ENCODE measurements around the gene STARD3. TPM values are rescaled to one million over a fixed set of nuclear protein-coding genes. Genes with fewer than 3 reads are reported as not detected.

STARD3 gene
- total RNA-seq, 1 experiment from 2014 or later: 75.3 TPM

- TF ChIP-seq, protein P1, sequence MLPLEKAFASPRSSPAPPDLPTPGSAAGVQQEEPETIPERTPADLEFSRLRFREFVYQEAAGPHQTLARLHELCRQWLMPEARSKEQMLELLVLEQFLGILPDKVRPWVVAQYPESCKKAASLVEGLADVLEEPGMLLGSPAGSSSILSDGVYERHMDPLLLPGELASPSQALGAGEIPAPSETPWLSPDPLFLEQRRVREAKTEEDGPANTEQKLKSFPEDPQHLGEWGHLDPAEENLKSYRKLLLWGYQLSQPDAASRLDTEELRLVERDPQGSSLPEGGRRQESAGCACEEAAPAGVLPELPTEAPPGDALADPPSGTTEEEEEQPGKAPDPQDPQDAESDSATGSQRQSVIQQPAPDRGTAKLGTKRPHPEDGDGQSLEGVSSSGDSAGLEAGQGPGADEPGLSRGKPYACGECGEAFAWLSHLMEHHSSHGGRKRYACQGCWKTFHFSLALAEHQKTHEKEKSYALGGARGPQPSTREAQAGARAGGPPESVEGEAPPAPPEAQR (CRISPR knock-in tag; IDR thresholded peaks at IDR 0.05): no peak
- TF ChIP-seq, protein P2, sequence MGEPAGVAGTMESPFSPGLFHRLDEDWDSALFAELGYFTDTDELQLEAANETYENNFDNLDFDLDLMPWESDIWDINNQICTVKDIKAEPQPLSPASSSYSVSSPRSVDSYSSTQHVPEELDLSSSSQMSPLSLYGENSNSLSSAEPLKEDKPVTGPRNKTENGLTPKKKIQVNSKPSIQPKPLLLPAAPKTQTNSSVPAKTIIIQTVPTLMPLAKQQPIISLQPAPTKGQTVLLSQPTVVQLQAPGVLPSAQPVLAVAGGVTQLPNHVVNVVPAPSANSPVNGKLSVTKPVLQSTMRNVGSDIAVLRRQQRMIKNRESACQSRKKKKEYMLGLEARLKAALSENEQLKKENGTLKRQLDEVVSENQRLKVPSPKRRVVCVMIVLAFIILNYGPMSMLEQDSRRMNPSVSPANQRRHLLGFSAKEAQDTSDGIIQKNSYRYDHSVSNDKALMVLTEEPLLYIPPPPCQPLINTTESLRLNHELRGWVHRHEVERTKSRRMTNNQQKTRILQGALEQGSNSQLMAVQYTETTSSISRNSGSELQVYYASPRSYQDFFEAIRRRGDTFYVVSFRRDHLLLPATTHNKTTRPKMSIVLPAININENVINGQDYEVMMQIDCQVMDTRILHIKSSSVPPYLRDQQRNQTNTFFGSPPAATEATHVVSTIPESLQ (CRISPR knock-in tag; IDR thresholded peaks at IDR 0.05): no peak
Measured at GRCh38 chr17:39664581-39665561, 27.9 kb downstream of the STARD3 start, which contains the start of gene TCAP (continued).

GRCh38 chr17:39665642-39666224 lies 28.8 kb downstream of the STARD3 start:
- Mint-ChIP-seq H3K4me3 (no peak overlapping the region), H3K27me3 (ENCODE audit: low read depth) (peaks cover 44% of the 10 kb centered on the region), H3K9me3 (no peaks in the 10 kb centered on the region), H3K4me1 (peaks cover 51% of the 10 kb centered on the region), H3K36me3 (peaks cover 7% of the 10 kb centered on the region), H3K27ac (no peak overlapping the region)
- no peak for ATAC-seq
- ChIA-PET CTCF (interaction anchor here (0.9 to 18.0 kb wide), 14 partner anchors 9 to 118 kb away, joined by 3 to 876 read pairs (median 6); partner anchors contain the start of genes ERBB2, MIEN1 and PPP1R1B), POLR2A (interaction anchor here (0.7 kb wide), 1 partner anchor 30 kb away, joined by 3 read pairs; no protein-coding TSS in a partner anchor)
- TF ChIP-seq ZNF423 (CRISPR knock-in tag; IDR thresholded peaks at IDR 0.05) (peak; percentile 40), NFE2L1 (CRISPR knock-in tag; IDR thresholded peaks at IDR 0.05) (no peak), FOXP1 (CRISPR knock-in tag; IDR thresholded peaks at IDR 0.05; ENCODE audit: borderline replicate concordance) (peak; percentile 14; the same call in 1 of the 2 replicates)
- peak; percentile 38 for DNase-seq (ENCODE audit: low spot score)

DNA sequence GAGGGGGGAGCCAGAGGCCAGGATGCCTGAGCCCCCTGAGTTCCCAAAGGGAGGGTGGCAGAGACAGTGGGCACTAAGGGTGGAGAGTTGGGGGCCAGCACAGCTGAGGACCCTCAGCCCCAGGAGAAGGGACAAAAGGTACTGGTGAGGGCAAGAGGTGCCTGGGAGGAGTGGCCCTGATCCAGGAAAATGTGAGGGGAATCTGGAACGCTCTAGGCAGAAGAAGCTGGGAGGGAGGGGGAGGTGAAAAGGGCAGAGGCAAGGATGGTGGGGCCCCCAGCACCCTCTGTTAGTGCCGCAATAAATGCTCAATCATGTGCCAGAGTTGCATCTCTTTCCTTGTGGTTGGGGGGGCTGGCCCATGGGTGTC lies 29.3 kb downstream of the STARD3 start:
- H3K27ac Mint-ChIP-seq: no peak overlapping the region
- peaks cover 2% of the 10 kb centered on the region for H3K36me3 Mint-ChIP-seq
- TF ChIP-seq CBFB (CRISPR knock-in tag; IDR thresholded peaks at IDR 0.05; ENCODE audit: low read depth) (no peak), MYBL2 (CRISPR knock-in tag; IDR thresholded peaks at IDR 0.05) (no peak), ESRRA (CRISPR knock-in tag; IDR thresholded peaks at IDR 0.05; ENCODE audit: borderline replicate concordance) (no peak), NR3C1 (CRISPR knock-in tag; conservative IDR thresholded peaks at IDR 0.05; ENCODE audit: low read depth) (no peak)
- TF ChIP-seq, protein P3, sequence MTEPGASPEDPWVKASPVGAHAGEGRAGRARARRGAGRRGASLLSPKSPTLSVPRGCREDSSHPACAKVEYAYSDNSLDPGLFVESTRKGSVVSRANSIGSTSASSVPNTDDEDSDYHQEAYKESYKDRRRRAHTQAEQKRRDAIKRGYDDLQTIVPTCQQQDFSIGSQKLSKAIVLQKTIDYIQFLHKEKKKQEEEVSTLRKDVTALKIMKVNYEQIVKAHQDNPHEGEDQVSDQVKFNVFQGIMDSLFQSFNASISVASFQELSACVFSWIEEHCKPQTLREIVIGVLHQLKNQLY (CRISPR knock-in tag; IDR thresholded peaks at IDR 0.05): no peak
- TF ChIP-seq, protein P4, sequence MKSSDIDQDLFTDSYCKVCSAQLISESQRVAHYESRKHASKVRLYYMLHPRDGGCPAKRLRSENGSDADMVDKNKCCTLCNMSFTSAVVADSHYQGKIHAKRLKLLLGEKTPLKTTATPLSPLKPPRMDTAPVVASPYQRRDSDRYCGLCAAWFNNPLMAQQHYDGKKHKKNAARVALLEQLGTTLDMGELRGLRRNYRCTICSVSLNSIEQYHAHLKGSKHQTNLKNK (CRISPR knock-in tag; IDR thresholded peaks at IDR 0.05): no peak
- TF ChIP-seq, protein P5, sequence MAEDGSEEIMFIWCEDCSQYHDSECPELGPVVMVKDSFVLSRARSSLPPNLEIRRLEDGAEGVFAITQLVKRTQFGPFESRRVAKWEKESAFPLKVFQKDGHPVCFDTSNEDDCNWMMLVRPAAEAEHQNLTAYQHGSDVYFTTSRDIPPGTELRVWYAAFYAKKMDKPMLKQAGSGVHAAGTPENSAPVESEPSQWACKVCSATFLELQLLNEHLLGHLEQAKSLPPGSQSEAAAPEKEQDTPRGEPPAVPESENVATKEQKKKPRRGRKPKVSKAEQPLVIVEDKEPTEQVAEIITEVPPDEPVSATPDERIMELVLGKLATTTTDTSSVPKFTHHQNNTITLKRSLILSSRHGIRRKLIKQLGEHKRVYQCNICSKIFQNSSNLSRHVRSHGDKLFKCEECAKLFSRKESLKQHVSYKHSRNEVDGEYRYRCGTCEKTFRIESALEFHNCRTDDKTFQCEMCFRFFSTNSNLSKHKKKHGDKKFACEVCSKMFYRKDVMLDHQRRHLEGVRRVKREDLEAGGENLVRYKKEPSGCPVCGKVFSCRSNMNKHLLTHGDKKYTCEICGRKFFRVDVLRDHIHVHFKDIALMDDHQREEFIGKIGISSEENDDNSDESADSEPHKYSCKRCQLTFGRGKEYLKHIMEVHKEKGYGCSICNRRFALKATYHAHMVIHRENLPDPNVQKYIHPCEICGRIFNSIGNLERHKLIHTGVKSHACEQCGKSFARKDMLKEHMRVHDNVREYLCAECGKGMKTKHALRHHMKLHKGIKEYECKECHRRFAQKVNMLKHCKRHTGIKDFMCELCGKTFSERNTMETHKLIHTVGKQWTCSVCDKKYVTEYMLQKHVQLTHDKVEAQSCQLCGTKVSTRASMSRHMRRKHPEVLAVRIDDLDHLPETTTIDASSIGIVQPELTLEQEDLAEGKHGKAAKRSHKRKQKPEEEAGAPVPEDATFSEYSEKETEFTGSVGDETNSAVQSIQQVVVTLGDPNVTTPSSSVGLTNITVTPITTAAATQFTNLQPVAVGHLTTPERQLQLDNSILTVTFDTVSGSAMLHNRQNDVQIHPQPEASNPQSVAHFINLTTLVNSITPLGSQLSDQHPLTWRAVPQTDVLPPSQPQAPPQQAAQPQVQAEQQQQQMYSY (CRISPR knock-in tag; IDR thresholded peaks at IDR 0.05): no peak
- no peak for DNase-seq (ENCODE audit: low spot score)
- ChIA-PET CTCF (interaction anchor here (0.9 to 18.0 kb wide), 15 partner anchors 9 to 118 kb away, joined by 3 to 876 read pairs (median 5); partner anchors contain the start of genes ERBB2, MIEN1 and PPP1R1B), POLR2A (interaction anchor here (0.7 to 0.9 kb wide), 2 partner anchors 14 to 30 kb away, joined by 3 to 4 read pairs; no protein-coding TSS in a partner anchor)
- H3K4me3 Mint-ChIP-seq: peak overlapping the region; percentile 20; the same call in 1 of the 2 replicates
- H3K27me3 Mint-ChIP-seq (ENCODE audit: low read depth): peaks cover 44% of the 10 kb centered on the region
- no peaks in the 10 kb centered on the region for H3K9me3 Mint-ChIP-seq
- peaks cover 51% of the 10 kb centered on the region for H3K4me1 Mint-ChIP-seq
- ATAC-seq: no peak
